Urinary bladder (tissue), 4 donors: Measurements from ENCODE around the gene MYH13. TPM values are rescaled to one million over a fixed set of nuclear protein-coding genes. Genes with fewer than 3 reads are reported as not detected.

ENCODE experiments used
- DNase-seq: peaks from one replicate; pipeline ENCODE4 v3.0.0-alpha.2; 2015; ENCODE audit errors: extremely low spot score
- H3K27ac ChIP-seq: one replicate; pipeline ENCODE4 v1.5.1; 2013; ENCODE audit warnings: low read depth, mild to moderate bottlenecking, moderate library complexity
- H3K36me3 ChIP-seq: one replicate; pipeline ENCODE4 v1.6.1; 2013; ENCODE audit warnings: mild to moderate bottlenecking, moderate library complexity; ENCODE audit not compliant: insufficient read depth
- H3K4me1 ChIP-seq: one replicate; pipeline ENCODE4 v1.6.1; 2013; ENCODE audit warnings: mild to moderate bottlenecking, moderate library complexity; ENCODE audit not compliant: insufficient read depth
- H3K4me3 ChIP-seq: one replicate; pipeline ENCODE4 v1.5.1; 2013; ENCODE audit warnings: low read depth, low read length
- WGBS: extraction: QIAGEN DNeasy Blood & Tissue Kit; methylation state at CpG from one replicate; pipeline ENCODE4 v1.1.7; 2013; 5-methylcytosine and 5-hydroxymethylcytosine counted together
- polyA plus RNA-seq: library from polyadenylated mRNA; stranded (reverse); fragments of 200-250 nt; gene quantifications from one replicate; pipeline ENCODE4 v1.2.3, GENCODE V29; 2013
- total RNA-seq: library from RNA; depleted of rRNA; stranded (reverse); fragments of >200 nt; gene quantifications from one replicate; pipeline ENCODE4 v1.2.3, GENCODE V29; 2014
- donor health status: healthy with polysubstance abuse.
- donor health status: healthy.

MYH13 gene
- total and polyA plus RNA-seq, 2 donors = 0.01 to 0.05 TPM

GRCh38 chr17:10380631-10381408 is 8.0 kb upstream of the MYH13 start:
- peak; percentile 41 for DNase-seq
- no peak overlapping the region for H3K4me3 ChIP-seq
- WGBS = 70% methylated on average over 3 of the region's 3 CpGs
- no peak overlapping the region for H3K27ac ChIP-seq
- H3K4me1 ChIP-seq = no peaks in the 10 kb centered on the region
- no peaks in the 10 kb centered on the region for H3K36me3 ChIP-seq

GRCh38 chr17:10370016-10370608 is 2.7 kb downstream of the MYH13 start:
- H3K4me3 ChIP-seq = no peak overlapping the region
- WGBS = 84% methylated on average over 7 of the region's 7 CpGs
- H3K36me3 ChIP-seq = no peaks in the 10 kb centered on the region
- no peak overlapping the region for H3K27ac ChIP-seq
- DNase-seq = no peak
- no peaks in the 10 kb centered on the region for H3K4me1 ChIP-seq

GRCh38 chr17:10369239-10369638 is 3.6 kb downstream of the MYH13 start:
- no peak for DNase-seq
- Histone ChIP-seq H3K4me1 (no peaks in the 10 kb centered on the region), H3K4me3 (no peak overlapping the region), H3K36me3 (no peaks in the 10 kb centered on the region), H3K27ac (no peak overlapping the region)
- 80% methylated on average over 1 of the region's 1 CpG for WGBS

- 78% methylated on average over 3 of the region's 3 CpGs for WGBS
- Histone ChIP-seq H3K36me3 (no peaks in the 10 kb centered on the region), H3K4me1 (no peaks in the 10 kb centered on the region), H3K4me3 (no peak overlapping the region), H3K27ac (no peak overlapping the region)
- DNase-seq = no peak
Observed at GRCh38 chr17:10368561-10368960, 4.2 kb downstream of the MYH13 start.

- peaks cover 1% of the 10 kb centered on the region for H3K4me1 ChIP-seq
- H3K4me3 ChIP-seq = no peak overlapping the region
- no peak overlapping the region for H3K27ac ChIP-seq
- no peak for DNase-seq
- no peaks in the 10 kb centered on the region for H3K36me3 ChIP-seq
Observed at GRCh38 chr17:10360578-10360977, 12.2 kb downstream of the MYH13 start.

- Histone ChIP-seq H3K36me3 (no peaks in the 10 kb centered on the region), H3K27ac (no peak overlapping the region), H3K4me3 (no peak overlapping the region), H3K4me1 (peaks cover 1% of the 10 kb centered on the region)
- DNase-seq = no peak
- WGBS = 15% methylated on average over 4 of the region's 4 CpGs
Observed at GRCh38 chr17:10357768-10358167, 15.0 kb downstream of the MYH13 start.

- no peak overlapping the region for H3K4me3 ChIP-seq
- no peaks in the 10 kb centered on the region for H3K4me1 ChIP-seq
- WGBS = 72% methylated on average over 9 of the region's 9 CpGs
- DNase-seq = no peak
- H3K27ac ChIP-seq = no peak overlapping the region
- H3K36me3 ChIP-seq = no peaks in the 10 kb centered on the region
Observed at GRCh38 chr17:10354651-10355050, 18.2 kb downstream of the MYH13 start.

- no peak for DNase-seq
- Histone ChIP-seq H3K36me3 (no peaks in the 10 kb centered on the region), H3K4me3 (no peak overlapping the region), H3K4me1 (no peaks in the 10 kb centered on the region), H3K27ac (no peak overlapping the region)
Observed at GRCh38 chr17:10352893-10353292, 19.9 kb downstream of the MYH13 start.

- WGBS = 95% methylated on average over 1 of the region's 1 CpG
- H3K4me3 ChIP-seq = no peak overlapping the region
Observed at GRCh38 chr17:10349403-10349802, 23.4 kb downstream of the MYH13 start.

GRCh38 chr17:10344816-10345215 is 28.0 kb downstream of the MYH13 start:
- Histone ChIP-seq H3K27ac (no peak overlapping the region), H3K4me3 (no peak overlapping the region), H3K4me1 (no peaks in the 10 kb centered on the region), H3K36me3 (no peaks in the 10 kb centered on the region)
- WGBS = 77% methylated on average over 3 of the region's 3 CpGs
- DNase-seq = no peak

More at GRCh38 chr17:10349403-10349802, 23.4 kb downstream of the MYH13 start:
- H3K27ac ChIP-seq = no peak overlapping the region
- no peak for DNase-seq
- no peaks in the 10 kb centered on the region for H3K4me1 ChIP-seq
- no peaks in the 10 kb centered on the region for H3K36me3 ChIP-seq

- Histone ChIP-seq H3K36me3 (no peaks in the 10 kb centered on the region), H3K27ac (no peak overlapping the region), H3K4me1 (no peaks in the 10 kb centered on the region), H3K4me3 (no peak overlapping the region)
- WGBS = 75% methylated on average over 8 of the region's 8 CpGs
- DNase-seq = no peak
Observed at GRCh38 chr17:10339051-10339450, 33.8 kb downstream of the MYH13 start.

- no peaks in the 10 kb centered on the region for H3K36me3 ChIP-seq
- H3K4me3 ChIP-seq = no peak overlapping the region
- no peaks in the 10 kb centered on the region for H3K4me1 ChIP-seq
- DNase-seq = no peak
- no peak overlapping the region for H3K27ac ChIP-seq
- WGBS = 77% methylated on average over 9 of the region's 9 CpGs
Observed at GRCh38 chr17:10337976-10338375, 34.8 kb downstream of the MYH13 start.

GRCh38 chr17:10337136-10337535 is 35.7 kb downstream of the MYH13 start:
- no peaks in the 10 kb centered on the region for H3K36me3 ChIP-seq
- 83% methylated on average over 10 of the region's 10 CpGs for WGBS
- DNase-seq = no peak

GRCh38 chr17:10336393-10336792 is 36.4 kb downstream of the MYH13 start:
- H3K27ac ChIP-seq = no peak overlapping the region
- H3K4me3 ChIP-seq = no peak overlapping the region
- H3K4me1 ChIP-seq = no peaks in the 10 kb centered on the region
- no peak for DNase-seq
- WGBS = 81% methylated on average over 7 of the region's 7 CpGs
- H3K36me3 ChIP-seq = no peaks in the 10 kb centered on the region

More at GRCh38 chr17:10337136-10337535, 35.7 kb downstream of the MYH13 start:
- no peaks in the 10 kb centered on the region for H3K4me1 ChIP-seq
- no peak overlapping the region for H3K27ac ChIP-seq
- no peak overlapping the region for H3K4me3 ChIP-seq
